ENCODE results near the gene PDE4A. TPM values are rescaled to one million over a fixed set of nuclear protein-coding genes. Genes with fewer than 3 reads are reported as not detected.

The PDE4A gene
- polyA plus RNA-seq, 3 donors, result 4.7 to 14.8 (median 5.8) TPM

DNA sequence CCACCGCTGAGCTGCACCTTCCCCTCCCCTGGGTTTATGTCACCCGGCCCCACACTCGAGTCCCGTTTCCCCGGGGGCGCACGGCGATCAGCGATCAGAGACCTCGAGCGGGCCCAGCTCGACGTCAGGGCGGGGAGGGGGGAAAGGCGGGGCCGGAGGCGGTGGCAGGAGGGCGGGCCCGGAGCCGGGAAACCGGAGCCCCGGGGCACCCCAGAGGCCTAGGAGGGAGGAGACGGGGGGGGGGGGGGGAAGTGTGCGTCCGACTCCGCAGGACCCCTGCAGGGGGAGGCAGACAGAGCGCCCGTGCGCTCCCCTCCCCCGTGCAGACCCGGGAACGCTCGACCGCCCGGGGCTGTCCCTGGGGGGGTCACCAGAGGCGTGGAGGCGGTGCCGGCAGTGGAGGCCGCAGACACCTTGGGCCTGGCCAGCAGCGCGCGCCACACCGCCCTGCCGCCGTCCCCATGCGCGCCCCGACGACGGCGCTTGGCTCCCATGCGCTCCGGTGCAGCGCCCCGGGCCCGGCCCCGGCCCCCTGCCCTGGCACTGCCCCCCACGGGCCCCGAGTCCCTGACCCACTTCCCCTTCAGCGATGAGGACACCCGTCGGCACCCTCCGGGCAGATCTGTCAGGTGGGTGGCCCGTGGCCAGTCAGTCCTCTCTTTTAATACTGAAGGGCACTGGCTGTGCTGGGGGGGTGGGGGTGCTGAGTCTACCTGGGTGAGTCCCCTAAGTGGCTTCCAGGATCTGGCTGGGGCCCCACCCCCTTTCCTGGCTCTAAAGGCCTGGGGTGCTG, 11.8 kb downstream of the PDE4A start:
- peak overlapping the region; percentile 88 to 98 (median 96) for H3K27ac Mint-ChIP-seq
- peak overlapping the region; percentile 43 to 77 (median 51) for H3K4me3 ChIP-seq (replicated peaks in 1 of 3; ENCODE audit: low read depth in 2 of 3, low read length in 3 of 3)
- peaks cover 60% of the 10 kb centered on the region for H3K4me1 Mint-ChIP-seq
- peak overlapping the region; percentile 76 for H3K4me2 ChIP-seq (replicated peaks; ENCODE audit: extremely low read depth, low read length, poor library complexity, severe bottlenecking)
- H3K9me3 Mint-ChIP-seq, result peaks cover 0 to 16% (median 5%) of the 10 kb centered on the region in 7 donors
- no peaks in the 10 kb centered on the region for H3K79me2 ChIP-seq (ENCODE audit: insufficient read depth, low read length)
- H4K20me1 ChIP-seq (ENCODE audit: insufficient read depth, low read length), result no peaks in the 10 kb centered on the region
- H2AFZ ChIP-seq (ENCODE audit: insufficient read depth, low read depth, low read length, poor library complexity, severe bottlenecking), result no peak overlapping the region
- intact Hi-C loops (cut with micrococcal nuclease), result loop anchor here in 1 of 2 donors (2.0 kb wide), 1 partner anchor 15 kb away; no protein-coding TSS in a partner anchor
- H3K36me3 ChIP-seq (replicated peaks in 1 of 2; ENCODE audit: control insufficient read depth in 1 of 2, insufficient read depth in 2 of 2, low read length in 2 of 2), result no peaks in the 10 kb centered on the region
- DNase-seq, result peak; percentile 52 to 74 (median 69)
- 1% methylated on average over 41 of the region's 64 CpGs for WGBS (ENCODE audit: insufficient coverage)
- TF ChIP-seq, protein P1, sequence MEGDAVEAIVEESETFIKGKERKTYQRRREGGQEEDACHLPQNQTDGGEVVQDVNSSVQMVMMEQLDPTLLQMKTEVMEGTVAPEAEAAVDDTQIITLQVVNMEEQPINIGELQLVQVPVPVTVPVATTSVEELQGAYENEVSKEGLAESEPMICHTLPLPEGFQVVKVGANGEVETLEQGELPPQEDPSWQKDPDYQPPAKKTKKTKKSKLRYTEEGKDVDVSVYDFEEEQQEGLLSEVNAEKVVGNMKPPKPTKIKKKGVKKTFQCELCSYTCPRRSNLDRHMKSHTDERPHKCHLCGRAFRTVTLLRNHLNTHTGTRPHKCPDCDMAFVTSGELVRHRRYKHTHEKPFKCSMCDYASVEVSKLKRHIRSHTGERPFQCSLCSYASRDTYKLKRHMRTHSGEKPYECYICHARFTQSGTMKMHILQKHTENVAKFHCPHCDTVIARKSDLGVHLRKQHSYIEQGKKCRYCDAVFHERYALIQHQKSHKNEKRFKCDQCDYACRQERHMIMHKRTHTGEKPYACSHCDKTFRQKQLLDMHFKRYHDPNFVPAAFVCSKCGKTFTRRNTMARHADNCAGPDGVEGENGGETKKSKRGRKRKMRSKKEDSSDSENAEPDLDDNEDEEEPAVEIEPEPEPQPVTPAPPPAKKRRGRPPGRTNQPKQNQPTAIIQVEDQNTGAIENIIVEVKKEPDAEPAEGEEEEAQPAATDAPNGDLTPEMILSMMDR (IDR thresholded peaks at IDR 0.05), result no peak
- peaks cover 40 to 60% (median 51%) of the 10 kb centered on the region in 3 donors for H3K27me3 Mint-ChIP-seq (ENCODE audit: low read depth in 3 of 3)
- peak overlapping the region; percentile 75 for H3K9ac ChIP-seq (ENCODE audit: insufficient read depth, low read length, poor library complexity, severe bottlenecking)
- peaks cover 3 to 33% of the 10 kb centered on the region in 2 donors for H3K27me3 ChIP-seq (ENCODE audit: control insufficient read depth in 2 of 2, insufficient read depth in 2 of 2, low read length in 2 of 2)
- peak overlapping the region; percentile 62 to 78 for H3K27ac ChIP-seq (ENCODE audit: low read depth in 1 of 2, low read length in 2 of 2)
- peaks cover 41 to 50% of the 10 kb centered on the region in 2 donors for H3K4me1 ChIP-seq (ENCODE audit: control insufficient read depth in 1 of 2, insufficient read depth in 2 of 2, low read length in 2 of 2)
- H3K9me3 ChIP-seq (replicated peaks in 1 of 2; ENCODE audit: control insufficient read depth in 1 of 2, insufficient read depth in 1 of 2, low read length in 2 of 2), result no peaks in the 10 kb centered on the region
- H3K36me3 Mint-ChIP-seq, result peaks cover 32 to 37% of the 10 kb centered on the region in 2 donors
- peak overlapping the region; percentile 87 to 96 for H3K4me3 Mint-ChIP-seq

- intact Hi-C loops (cut with micrococcal nuclease), result no loop called here
- no peak for DNase-seq
- peaks cover 35 to 44% of the 10 kb centered on the region in 2 donors for H3K4me1 ChIP-seq (ENCODE audit: control insufficient read depth in 1 of 2, insufficient read depth in 2 of 2, low read length in 2 of 2)
- 87% methylated on average over 2 of the region's 2 CpGs for WGBS (ENCODE audit: insufficient coverage)
- TF ChIP-seq, protein P1 (IDR thresholded peaks at IDR 0.05), result no peak
- no peak overlapping the region for H2AFZ ChIP-seq (ENCODE audit: insufficient read depth, low read depth, low read length, poor library complexity, severe bottlenecking)
- H3K9ac ChIP-seq (ENCODE audit: insufficient read depth, low read length, poor library complexity, severe bottlenecking), result peak overlapping the region; percentile 75
- H3K27ac ChIP-seq (ENCODE audit: low read depth in 1 of 2, low read length in 2 of 2), result no peak overlapping the region
- peak overlapping the region; percentile 76 for H3K4me2 ChIP-seq (replicated peaks; ENCODE audit: extremely low read depth, low read length, poor library complexity, severe bottlenecking)
- no peaks in the 10 kb centered on the region for H3K79me2 ChIP-seq (ENCODE audit: insufficient read depth, low read length)
- Mint-ChIP-seq H3K36me3 (peaks cover 26 to 32% of the 10 kb centered on the region in 2 donors), H3K27ac (peak overlapping the region in 2 of 7 donors; percentile 30 to 37), H3K4me1 (peaks cover 54% of the 10 kb centered on the region), H3K4me3 (peak overlapping the region; percentile 51 to 64), H3K27me3 (ENCODE audit: low read depth in 3 of 3) (peaks cover 40 to 60% (median 54%) of the 10 kb centered on the region in 3 donors), H3K9me3 (peaks cover 0 to 14% (median 5%) of the 10 kb centered on the region in 7 donors)
- no peaks in the 10 kb centered on the region for H3K9me3 ChIP-seq (replicated peaks in 1 of 2; ENCODE audit: control insufficient read depth in 1 of 2, insufficient read depth in 1 of 2, low read length in 2 of 2)
- no peaks in the 10 kb centered on the region for H3K36me3 ChIP-seq (replicated peaks in 1 of 2; ENCODE audit: control insufficient read depth in 1 of 2, insufficient read depth in 2 of 2, low read length in 2 of 2)
- H3K4me3 ChIP-seq (replicated peaks in 1 of 3; ENCODE audit: low read depth in 2 of 3, low read length in 3 of 3), result peak overlapping the region in 1 of 3 experiments; percentile 77
- H3K27me3 ChIP-seq (ENCODE audit: control insufficient read depth in 2 of 2, insufficient read depth in 2 of 2, low read length in 2 of 2), result peaks cover 3 to 33% of the 10 kb centered on the region in 2 donors
- no peaks in the 10 kb centered on the region for H4K20me1 ChIP-seq (ENCODE audit: insufficient read depth, low read length)
Observed at GRCh38 chr19:10432736-10433130, 12.4 kb downstream of the PDE4A start.
